NCI-H1105 treated with DMSO at 0.1 percent for 48 hours (cell line): ENCODE measurements around the gene NEURL2.
"Not testable (repeated sequence)": the region's sequence is repeated elsewhere in the genome, so short reads cannot be mapped to it uniquely, and the experiment has no call there.

Source experiments
- DNase-seq: peaks from one replicate; lab custom pipeline; 2025; lab: John Stamatoyannopoulos, UW

NEURL2 gene, protein sequence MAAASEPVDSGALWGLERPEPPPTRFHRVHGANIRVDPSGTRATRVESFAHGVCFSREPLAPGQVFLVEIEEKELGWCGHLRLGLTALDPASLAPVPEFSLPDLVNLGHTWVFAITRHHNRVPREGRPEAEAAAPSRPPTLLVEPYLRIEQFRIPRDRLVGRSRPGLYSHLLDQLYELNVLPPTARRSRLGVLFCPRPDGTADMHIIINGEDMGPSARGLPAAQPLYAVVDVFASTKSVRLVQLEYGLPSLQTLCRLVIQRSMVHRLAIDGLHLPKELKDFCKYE

DNA sequence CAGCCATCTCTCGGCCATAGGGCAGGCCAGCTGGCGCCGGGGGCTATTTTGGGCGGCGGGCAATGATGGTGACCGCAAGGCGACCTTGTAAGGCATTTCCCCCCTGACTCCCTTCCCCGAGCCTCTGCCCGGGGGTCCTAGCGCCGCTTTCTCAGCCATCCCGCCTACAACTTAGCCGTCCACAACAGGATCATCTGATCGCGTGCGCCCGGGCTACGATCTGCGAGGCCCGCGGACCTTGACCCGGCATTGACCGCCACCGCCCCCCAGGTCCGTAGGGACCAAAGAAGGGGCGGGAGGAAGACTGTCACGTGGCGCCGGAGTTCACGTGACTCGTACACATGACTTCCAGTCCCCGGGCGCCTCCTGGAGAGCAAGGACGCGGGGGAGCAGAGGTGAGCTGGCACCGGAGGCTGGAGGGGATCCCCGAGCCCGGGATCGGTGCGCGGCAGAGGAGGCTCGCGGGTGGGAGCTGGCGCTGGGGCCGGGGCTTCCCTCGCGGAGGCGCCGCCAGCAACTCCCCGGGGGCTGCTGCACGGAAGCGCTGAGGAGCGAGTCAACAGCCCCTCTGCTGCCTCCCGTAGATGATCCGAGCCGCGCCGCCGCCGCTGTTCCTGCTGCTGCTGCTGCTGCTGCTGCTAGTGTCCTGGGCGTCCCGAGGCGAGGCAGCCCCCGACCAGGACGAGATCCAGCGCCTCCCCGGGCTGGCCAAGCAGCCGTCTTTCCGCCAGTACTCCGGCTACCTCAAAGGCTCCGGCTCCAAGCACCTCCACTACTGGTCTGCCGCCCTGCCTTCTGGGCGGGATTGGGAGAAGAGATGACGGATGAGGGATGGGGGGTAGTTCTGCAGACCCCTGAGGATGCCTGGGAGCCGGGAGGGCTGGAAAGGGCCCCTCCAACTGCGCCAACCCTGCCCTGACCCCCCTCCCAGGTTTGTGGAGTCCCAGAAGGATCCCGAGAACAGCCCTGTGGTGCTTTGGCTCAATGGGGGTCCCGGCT lies at the start of gene NEURL2, which contains the start of gene CTSA:
TSS of gene NEURL2 (minus strand) at position 224 of the 999 bp plus-strand sequence. CDS start at position 7, 217 bp downstream.
TSS of gene CTSA (plus strand) at position 351 of the 999 bp plus-strand sequence. CDS start at position 585, 234 bp downstream.
- DNase-seq, result peak; percentile 71

DNA sequence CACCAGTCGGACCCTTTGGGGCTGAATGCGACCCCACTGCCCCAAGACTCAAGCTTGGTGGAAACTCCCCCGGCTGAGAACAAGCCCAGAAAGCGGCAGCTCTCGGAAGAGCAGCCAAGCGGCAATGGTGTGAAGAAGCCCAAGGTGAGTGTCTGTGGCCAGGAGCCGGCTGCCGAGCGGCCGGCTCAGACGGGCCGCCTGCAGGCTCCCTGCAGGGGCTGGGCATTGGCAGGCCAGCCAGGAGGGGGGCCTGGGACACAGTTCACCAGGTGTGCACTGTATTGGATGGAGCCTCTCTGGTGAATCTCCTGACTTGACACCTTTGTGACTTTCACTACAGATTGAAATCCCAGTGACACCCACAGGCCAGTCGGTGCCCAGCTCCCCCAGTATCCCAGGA lies 49.5 kb upstream of the NEURL2 start:
- no peak for DNase-seq

DNA sequence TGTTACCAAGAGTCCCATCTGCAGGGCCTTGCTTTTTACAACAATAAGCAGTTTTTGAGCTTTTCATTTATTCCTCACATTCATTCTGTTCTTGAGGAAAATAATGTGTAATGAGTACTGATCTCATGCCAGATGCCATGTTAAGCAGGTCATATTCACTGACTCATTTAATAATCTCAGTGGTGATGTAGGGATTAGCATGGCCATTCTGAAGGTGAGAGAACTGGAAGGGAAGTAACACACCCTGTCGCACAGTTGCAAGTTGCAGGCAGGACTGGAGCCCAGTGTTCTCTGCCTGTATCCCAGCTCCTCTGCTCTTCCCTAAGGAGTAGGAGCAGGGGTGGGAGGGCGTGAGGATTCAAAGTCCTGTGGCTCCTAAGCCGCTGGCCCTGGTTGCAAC lies 49.0 kb upstream of the NEURL2 start:
- DNase-seq, result no peak

DNA sequence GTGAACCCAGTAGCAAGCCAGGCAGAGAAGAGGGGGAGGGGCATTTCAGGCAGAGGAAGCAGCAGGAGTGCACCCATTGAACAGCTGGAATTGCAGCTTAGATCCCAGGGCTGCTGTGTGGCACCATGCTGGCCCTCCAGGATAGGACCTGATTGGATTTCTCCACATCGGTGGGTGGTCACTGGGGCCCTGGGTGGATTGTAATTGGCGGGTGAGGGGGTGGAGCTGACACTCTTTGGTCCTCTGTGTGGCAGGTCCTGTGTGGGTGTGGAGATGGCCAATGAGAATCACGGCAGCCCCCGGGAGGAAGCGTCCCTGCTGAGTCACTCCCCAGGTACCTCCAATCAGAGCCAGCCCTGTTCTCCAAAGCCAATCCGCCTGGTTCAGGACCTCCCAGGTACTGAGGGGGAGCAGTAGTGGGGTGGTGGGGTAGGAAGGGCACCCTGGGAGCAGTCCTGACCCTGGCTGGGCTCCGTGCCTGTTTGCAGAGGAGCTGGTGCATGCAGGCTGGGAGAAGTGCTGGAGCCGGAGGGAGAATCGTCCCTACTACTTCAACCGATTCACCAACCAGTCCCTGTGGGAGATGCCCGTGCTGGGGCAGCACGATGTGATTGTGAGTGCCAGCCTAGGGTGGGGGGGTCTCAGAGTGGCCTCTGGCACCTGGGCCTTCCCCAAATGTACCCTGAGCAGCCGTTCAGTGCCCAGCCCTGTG lies 47.9 kb upstream of the NEURL2 start:
- DNase-seq, result no peak

DNA sequence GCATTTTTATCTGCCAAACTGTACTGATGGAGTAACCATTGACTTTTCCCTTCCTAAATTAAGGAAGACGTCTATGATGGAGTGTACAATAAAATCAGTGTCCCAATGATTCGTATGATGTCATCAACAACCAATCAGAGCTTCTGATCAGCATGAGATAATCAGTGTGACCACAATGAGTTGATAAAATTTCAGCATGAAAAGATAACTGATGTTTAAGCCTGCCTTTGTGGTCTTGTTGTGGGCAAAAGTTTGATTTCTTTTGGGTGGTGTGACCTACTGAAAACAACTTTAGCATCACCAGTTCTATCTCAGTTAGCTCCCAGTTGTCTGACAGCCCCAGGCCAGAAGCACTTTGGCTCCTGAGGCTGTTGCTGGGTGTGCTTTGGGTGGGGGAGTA lies 46.8 kb upstream of the NEURL2 start:
- DNase-seq, result no peak

DNA sequence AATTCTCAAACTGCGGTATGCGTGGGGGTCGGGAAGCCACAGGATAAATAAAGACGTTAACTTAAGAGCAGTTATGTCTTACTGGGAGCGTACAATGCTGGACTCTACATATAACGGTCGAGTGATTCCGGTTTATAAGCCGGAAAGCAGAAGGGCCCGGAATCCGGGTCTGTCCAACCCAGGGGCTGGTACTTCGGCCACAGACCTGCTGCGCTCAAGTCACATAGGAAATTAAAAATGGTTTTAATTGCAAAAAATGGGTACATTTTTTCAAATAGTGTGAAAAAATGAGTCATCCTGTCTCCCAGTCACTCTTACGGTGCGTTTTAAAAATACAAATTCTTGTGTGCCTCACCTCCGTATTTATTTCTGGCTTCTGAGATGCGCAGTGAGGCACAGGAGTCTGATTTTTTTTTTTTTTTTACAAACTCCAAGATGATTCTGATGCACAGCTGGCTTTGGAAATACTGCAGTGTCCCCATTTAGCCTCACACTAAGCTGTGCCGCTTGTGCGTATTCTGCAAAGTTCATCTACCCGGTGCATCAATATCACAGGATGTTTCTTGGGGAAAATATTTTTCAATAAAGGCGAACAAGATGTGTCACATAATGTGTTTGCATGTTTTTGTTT lies 44.5 kb upstream of the NEURL2 start:
- DNase-seq, result no peak

DNA sequence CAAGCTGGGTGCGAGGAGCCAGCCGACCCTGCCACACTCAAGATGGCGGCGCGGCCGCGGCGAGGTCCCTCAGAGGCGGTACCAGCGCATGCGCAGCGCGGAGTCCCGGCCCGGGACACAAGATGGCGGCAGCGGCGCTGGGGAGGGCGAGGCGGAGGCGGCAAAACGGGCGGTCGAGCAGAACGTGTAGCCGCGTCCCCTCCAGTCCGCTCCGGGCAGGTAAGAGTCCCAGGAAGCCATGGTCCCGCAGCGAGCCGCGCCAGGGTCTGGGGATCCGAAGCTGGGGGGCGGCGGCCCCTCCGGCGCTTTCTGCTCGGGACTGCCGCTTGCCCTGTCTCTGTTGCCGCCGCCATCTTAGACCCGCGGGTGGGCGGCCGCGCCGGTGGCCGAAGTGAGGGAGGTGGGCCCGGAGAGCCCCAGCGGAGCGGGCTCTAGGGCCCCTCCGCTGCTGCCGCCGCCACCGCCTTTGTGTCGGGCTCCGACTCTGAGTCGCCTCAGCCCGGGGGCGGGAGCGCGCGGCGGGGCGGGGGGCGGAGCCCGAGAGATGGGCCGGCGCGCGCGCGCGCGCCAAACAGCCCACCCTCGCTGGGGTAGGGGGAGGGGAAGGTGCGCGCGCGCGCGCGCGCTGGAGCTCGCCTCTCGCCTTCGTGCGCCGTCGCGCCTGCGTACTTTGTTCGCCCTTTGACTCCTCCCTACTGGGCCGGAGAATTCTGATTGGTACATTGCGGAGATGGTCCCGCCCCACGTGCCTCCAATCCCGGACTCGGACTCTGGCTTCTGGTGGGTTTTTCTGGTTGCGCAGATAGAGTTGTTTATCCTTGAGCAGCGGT lies 43.8 kb upstream of the NEURL2 start, which contains the start of gene PCIF1:
TSS of gene PCIF1 (plus strand) at position 98 of the 830 bp plus-strand sequence. CDS start 4,317 bp downstream, outside the sequence.
- peak; percentile 96 for DNase-seq

DNA sequence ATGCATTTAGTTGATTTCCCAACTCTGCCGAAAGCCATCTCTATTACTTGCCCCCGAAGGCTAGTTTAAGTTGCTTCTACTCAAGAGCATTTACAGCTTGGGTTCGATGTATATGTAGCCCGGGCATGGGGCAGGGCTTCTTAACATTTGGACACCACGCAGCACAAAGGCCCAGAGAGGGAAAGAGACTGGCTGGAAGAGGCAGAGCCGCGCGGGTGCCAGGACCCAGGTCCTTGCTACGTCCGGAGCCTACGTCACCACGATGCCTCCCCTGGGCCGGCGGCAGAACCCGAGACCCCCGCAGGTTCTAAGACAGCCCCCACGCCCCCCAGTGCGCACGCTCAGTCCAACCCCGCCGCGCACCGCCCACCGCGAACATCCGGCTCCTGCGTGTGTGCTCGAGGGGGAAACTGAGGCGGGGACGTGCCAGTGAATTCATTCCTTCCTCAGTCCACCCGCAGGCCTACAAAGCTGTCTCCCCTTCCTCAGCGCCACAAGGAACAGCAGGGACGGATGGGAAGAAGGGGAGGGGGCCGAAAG lies 43.1 kb upstream of the NEURL2 start:
- peak; percentile 60 for DNase-seq

DNA sequence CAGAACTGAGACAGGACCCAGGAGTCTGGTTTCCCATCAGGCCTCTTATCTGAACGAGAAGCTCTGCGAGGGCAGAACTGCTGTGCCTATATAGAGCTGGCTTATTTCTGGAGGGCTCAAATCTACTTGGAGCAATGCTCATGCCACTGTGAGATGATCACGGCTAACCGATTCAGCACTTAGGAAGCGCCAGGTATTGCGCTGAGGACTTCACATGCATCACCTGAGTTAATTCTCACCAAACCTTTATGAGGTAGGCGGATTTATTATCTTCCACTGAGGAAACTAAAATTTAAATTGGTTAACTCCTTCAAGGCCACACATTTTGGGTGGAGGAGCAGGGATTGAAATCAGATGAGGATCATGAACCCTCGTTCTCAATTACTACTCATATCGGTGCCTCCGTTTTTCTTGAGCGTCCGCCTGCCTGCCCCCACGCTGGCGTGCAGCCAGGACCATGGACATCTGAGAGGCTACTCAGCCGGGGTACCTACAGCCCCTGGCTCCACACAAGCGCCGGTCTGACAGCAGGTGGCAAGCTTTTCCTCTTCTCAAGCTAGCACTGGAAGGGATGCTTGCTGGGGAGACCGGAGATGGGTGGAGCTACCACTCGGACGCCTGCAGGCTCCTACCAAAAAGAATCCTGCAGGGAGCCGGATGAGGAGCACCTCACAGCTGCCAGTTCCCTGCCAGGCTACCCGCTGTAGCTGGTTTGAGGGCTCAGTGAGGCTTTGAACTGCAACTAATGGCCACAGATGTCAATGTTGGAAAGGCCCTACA lies 42.4 kb upstream of the NEURL2 start:
- DNase-seq, result peak; percentile 89

DNA sequence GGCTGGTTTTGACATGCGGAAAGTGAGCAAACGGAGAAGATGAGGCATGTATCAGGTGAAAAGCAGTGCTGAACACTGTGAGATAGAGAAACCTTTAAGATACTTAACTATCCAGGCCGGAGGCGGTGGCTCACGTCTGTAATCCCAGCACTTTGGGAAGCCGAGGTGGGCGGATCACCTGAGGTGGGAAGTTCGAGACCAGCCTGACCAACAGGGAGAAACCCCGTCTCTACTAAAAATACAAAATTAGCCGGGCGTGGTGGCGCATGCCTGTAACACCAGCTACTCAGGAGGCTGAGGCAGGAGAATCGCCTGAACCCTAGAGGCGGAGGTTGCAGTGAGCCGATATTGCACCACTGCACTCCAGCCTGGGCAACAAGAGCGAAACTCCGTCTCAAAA lies 40.7 kb upstream of the NEURL2 start:
- not testable (repeated sequence) for DNase-seq

DNA sequence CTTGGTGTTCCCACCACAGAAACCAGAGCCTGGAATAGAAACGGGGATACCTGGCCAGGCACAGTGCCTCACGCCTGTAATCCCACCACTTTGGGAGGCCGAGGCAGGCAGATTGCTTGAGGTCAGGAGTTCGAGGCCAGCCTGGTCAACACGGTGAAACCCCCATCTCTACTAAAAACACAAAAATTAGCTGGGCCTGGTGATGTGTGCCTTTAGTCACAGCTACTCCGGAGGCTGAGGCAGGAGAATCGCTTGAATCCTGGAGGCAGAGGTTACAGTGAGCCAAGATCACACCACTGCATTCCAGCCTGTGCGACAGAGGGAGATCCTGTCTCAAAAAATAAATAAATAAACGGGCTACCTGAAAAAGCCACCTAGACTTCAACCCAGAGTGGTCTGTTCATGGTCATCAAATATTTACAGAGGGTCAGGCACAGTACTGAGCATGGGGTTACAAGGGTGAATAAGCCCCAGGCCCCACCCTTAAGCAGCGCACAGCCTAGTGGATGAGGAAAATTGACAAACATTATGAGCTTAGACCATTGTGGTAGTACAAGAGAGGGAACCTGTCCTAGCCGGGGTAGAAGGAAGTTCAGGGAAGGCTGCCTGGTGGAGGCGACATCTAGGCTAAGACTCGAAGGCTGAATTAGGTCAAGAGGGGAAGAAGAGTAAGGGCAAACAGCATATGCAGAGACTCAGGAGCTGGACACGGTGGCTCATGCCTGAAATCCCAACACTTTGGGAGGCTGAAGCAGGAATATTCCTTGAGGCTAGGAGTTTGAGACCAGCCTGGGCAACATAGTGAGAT lies 36.3 kb upstream of the NEURL2 start:
- no peak for DNase-seq

DNA sequence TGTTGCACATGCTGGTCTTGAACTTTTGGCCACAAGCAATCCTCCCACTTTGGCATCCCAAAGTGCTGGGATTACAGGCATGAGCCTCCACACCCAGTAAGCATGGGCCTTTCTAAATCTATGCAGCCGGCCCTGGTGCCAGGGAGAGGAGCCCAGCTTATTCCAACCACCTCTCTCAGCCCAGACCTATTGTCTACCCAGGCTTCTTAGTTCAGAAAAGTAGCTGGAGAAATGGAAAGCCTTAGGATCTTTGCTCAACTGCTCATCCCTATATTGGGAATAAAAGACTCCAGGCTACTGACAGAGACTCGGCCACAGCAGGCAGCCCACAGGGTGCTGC lies 35.7 kb upstream of the NEURL2 start:
- DNase-seq, result no peak

DNA sequence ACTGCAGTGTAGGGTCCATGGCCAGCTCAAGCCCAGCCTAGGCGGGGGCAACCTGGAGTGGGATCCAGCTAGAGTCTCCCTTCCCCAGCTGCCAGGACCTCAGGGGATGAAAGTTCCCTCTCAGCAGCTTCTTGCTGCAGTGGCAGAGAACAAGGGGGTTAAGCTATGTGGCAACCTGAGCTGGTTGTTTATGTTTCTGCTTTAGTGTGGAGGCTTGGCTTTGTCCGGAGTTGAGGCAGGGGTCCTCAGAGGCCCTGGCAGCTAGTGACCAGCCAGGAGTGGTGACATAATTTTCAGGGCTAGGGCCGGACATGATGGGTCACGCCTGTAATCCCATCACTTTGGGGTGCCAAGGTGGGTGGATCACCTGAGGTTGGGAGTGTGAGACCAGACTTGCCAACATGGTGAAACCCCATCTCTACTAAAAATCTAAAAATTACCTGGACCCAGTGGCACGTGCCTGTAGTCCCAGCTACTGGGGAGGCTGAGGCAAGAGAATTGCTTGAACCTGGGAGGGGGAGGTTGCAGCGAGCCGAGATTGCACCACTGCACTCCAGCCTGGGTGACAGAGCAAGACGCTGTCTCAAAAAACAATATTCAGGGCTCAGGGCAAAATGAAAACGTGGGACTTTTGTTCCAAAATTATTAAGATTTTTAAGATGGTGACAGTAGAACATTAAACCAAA lies 35.0 kb upstream of the NEURL2 start:
- DNase-seq, result no peak

DNA sequence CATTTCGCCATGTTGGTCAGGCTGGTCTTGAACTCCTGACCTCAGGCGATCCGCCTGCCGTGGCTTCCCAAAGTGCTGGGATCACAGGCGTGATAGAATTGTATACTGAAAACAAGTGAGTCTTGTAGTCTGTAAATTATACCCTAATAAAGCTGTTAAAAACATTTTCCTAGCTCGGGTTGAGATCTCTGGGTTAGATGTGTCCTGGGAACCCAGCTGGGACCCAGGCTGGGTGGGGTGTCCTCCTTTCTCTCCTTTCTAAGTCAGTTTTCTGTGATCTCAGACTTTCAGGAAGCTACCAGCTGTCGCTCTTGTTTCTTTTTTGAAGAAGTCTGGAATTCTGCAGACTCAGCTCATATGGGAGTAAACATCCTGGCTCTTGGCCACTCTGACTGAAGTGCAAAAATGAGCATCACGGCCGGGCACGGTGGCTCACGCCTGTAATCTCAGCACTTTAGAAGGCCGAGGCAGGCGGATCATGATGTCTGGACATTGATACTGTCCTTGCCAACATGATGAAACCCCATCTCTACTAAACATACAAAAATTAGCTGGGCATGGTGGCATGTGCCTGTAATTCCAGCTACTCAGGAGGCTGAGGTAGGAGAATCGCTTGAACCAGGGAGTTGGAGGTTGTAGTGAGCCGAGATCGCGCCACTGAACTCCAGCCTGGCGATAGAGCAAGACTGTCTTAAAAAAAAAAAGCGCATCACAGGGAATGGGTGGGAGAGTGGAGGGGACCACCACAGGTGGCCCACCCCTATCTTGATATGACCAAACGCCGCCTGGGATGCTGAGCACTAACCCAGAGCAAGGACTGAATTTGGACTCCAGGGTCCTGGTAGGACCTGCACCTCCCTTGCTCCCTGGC lies 33.6 kb upstream of the NEURL2 start:
- peak; percentile 10 for DNase-seq

DNA sequence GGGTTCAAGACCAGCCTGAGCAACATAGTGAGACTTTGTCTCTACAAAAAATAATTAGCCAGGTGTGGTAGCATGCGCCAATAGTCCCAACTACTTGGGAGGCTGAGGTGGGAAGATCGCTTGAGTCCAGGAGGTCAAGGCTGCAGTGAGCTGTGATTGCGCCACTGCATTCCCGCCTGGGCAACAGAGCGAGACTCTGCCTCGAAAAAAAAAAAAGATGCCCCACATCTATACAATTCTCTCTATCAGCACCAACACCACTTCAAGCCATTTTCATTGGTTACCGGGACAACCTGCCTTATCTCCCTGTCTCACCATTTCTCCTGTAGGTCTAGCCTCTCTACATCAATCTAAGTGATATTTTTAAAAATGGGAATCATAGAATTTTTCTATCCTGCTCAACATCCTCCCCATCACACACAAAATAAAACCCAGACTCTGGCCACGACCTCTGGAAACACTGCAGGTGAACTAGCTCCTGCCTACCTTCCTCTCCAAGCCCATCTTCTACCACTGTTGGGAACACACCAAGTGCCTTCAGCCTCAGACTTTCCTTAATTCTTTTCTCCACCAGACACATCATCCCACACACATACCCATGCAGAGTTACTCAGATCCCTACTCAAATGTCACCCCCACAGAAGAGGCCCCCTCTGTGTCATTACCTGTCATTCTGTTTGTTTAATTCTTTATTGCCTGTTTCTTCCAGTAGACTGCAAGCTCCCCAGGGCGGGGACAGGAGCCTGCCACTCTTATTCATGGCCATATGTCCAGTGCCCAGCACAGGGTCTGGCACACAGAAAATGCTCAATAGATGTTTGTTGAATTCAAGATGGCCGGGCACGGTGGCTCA lies 30.6 kb upstream of the NEURL2 start:
- no peak for DNase-seq
